ENCODE results near the gene MIB2.

The MIB2 gene

DNA sequence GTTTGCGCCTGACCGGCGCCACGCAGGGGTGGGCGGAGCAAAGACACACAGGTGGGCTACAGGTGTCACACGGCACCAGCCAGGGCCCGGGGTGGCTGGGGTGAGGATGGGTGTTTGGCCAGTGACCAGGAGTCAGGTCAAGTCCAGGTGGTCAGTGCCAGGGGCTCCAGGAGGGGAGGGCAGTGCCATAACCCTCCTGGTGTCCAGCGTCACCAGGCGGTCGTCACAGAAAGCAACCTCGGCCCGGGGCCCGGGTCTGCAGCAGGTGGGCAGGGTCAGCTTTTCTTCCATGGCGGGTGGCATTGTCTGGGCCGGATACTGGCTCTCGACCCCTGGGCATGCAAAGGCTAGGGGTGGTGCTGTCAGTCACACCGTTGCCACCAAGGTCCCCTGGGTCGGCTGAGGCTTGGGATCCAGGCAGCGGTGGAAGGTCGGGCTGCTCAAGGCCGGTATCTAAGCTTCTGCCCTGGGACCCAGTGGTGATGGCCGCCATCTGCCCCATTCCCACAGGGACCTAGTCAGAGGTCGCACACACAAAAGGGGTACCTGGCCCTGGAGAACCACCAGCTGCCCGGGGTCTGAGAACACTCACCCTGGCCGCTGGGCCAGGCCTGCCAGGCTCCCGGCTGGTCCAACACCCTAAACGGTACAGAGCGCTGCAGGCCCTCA is 17.1 kb upstream of the MIB2 start:
- DNase-seq (ENCODE audit: low read depth in 2 of 3, low spot score in 2 of 3), result no peak

GRCh38 chr1:1598720-1599029 is 16.6 kb upstream of the MIB2 start:
- no peak for DNase-seq (ENCODE audit: low read depth in 2 of 3, low spot score in 2 of 3)

DNA sequence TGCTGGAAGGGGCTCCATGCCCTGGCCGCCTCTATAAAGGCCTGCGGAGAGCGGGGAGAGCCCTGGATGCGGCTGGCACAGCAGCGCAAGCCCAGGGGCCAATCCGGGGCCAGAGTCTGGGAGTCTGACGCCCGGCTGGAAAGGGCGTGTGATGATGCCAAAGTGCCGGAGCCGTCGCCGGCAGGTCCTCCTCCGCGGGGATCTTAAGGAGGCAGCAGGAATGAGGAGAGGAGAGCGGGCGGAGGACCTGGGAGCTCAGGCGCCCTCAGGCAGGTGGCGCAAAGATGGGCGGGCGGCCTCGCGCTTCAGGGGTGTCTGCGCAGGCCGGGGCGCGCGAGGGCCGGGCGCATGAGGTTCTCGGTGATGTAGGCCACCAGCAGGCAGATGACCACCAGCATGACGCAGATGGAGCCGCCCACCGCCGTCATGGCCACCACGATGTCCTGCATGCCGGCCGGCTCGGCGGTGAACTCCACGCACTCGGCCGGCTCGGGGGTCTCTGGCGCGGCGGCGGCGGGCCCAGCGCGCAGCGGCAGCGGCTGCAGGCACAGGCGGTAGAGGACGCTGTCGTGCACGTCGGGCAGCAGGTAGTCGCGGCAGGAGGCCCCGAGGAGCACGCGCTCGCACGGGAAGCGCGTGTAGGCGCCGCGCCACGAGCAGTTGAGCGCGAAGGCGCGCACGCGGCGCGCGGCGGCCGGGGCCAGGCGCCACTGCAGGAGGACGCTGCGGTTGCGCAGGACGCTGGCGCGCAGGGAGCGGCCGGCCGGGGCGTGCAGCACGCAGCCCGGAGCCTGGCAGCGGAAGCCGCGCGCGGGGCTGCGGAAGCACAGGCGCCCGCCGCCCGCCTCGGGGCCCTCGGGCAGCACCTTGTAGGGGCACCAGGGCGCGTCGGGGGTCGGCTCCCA is 16.0 kb upstream of the MIB2 start:
- no peak for DNase-seq (ENCODE audit: low read depth in 2 of 3, low spot score in 2 of 3)

- DNase-seq (ENCODE audit: low read depth in 2 of 3, low spot score in 2 of 3), result no peak
These were observed 15.1 kb upstream of the MIB2 start, which contains the start of gene FNDC10 for GRCh38 chr1:1599935-1600860. FNDC10 (minus strand) TSS chr1:1600135; CDS start chr1:1600015, 120 bp downstream.

DNA sequence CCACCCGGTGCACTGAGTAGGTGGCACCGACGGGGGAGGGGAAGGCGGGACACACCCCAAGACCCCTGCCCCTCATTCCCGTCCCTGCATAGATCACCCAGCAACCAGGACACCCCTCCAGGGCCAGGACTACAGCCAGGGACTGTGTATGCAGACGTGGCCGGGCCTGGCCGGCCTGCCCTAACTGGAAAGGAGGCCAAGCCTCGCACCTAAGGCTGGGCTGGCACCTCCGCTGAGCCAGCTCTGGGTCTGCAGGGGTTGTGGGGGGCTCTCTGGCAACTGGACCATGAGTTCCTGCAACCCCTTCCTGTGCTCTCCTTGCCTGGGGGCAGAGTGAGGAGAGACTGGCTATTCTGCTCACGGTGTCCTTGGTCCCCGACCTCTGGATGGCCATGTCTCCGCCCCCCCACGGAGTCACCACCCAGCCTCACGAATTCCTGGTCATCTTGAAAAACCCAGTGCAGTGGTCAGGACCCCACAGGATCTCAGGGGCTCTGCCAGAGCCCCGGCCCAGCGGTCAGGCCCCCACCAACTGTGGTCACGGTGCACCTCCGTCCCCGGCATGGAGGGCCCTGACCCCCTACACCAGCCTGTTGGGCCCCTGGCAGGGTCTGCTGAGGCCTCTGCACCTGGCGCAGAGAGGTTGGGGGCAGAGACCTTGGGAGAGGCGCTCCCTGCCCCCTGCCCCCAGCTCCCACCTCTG is 14.3 kb upstream of the MIB2 start:
- DNase-seq (ENCODE audit: low read depth in 2 of 3, low spot score in 2 of 3), result no peak

- no peak for DNase-seq (ENCODE audit: low read depth in 2 of 3, low spot score in 2 of 3)
These were observed 13.6 kb upstream of the MIB2 start for GRCh38 chr1:1601564-1602303.

GRCh38 chr1:1602304-1602967 is 12.9 kb upstream of the MIB2 start:
- no peak for DNase-seq (ENCODE audit: low read depth in 2 of 3, low spot score in 2 of 3)

- DNase-seq (ENCODE audit: low read depth in 2 of 3, low spot score in 2 of 3), result no peak
These were observed 12.3 kb upstream of the MIB2 start for GRCh38 chr1:1602968-1603506.

GRCh38 chr1:1603671-1604373 is 11.5 kb upstream of the MIB2 start:
- DNase-seq (ENCODE audit: low read depth in 2 of 3, low spot score in 2 of 3), result no peak

- DNase-seq (ENCODE audit: low read depth in 2 of 3, low spot score in 2 of 3), result no peak
These were observed 10.8 kb upstream of the MIB2 start for GRCh38 chr1:1604374-1605033.

- no peak for DNase-seq (ENCODE audit: low read depth in 2 of 3, low spot score in 2 of 3)
These were observed 10.2 kb upstream of the MIB2 start for GRCh38 chr1:1605034-1605591.

- DNase-seq (ENCODE audit: low read depth in 2 of 3, low spot score in 2 of 3), result no peak
These were observed 9.6 kb upstream of the MIB2 start for GRCh38 chr1:1605724-1606123.

DNA sequence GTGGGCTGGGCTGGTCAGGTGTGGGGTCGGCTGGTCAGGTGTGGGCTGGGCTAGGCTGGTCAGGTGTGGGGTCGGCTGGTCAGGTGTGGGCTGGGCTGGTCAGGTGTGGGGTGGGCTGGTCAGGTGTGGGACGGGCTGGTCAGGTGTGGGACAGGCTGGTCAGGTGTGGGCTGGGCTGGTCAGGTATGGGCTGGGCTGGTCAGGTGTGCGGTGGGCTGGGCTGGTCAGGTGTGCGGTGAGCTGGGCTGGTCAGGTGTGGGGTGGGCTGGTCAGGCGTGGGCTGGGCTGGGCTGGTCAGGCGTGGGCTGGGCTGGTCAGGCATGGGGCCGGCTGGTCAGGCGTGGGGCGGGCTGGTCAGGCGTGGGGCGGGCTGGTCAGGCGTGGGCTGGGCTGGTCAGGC is 9.1 kb upstream of the MIB2 start:
- DNase-seq (ENCODE audit: low read depth in 2 of 3, low spot score in 2 of 3), result no peak

DNA sequence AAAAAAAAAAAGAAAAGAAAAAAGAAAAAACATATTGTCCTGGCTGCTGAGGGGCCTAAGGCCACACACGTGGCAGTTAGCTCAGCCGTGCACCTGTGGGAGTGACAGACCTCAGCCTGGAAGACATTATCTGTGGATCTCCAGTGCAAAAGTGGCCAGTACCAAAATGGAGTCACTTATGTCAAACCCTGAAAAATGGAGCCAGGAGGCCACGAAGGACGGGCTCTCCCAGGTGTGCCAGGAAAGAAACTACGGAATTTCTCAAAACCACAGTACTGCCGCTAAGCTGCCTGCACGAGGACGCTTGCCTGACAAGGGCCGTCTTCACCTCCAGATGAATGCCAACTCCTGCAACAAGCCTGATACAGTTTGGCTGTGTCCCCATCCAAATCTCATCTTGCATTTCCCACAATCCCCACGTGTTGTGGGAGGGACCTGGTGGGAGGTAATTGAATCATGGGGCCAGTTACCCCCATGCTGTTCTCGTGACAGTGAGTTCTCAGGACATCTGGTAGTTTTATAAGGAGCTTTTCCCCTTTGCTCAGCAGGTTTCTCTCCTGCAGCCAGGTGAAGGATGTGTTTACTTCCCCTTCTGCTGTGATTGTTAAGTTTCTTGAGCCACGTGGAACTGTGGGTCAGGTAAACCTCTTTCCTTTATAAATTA is 5.3 kb upstream of the MIB2 start:
- DNase-seq (ENCODE audit: low read depth in 2 of 3, low spot score in 2 of 3), result no peak

GRCh38 chr1:1610796-1611195 is 4.5 kb upstream of the MIB2 start:
- no peak for DNase-seq (ENCODE audit: low read depth in 2 of 3, low spot score in 2 of 3)

- DNase-seq (ENCODE audit: low read depth in 2 of 3, low spot score in 2 of 3), result no peak
These were observed 3.2 kb upstream of the MIB2 start for GRCh38 chr1:1612104-1612400.

- no peak for DNase-seq (ENCODE audit: low read depth in 2 of 3, low spot score in 2 of 3)
These were observed 1.7 kb upstream of the MIB2 start for GRCh38 chr1:1613509-1614082.
